HEK293 (cell line): Measurements from ENCODE around the gene RSRC1.
A peak's percentile ranks its signal among the peaks of the same experiment; 100 is the strongest.

Source experiments
- CTCF ChIA-PET: fragments of 350-600 bp; formaldehyde crosslinking; extraction: SDS; loops from one replicate; lab custom pipeline; 2021; ENCODE audit warnings: antibody characterized with exemption; lab: Yijun Ruan, JAX
- POLR2A ChIA-PET: fragments of 300-600 bp; formaldehyde crosslinking; extraction: SDS; loops from one replicate; lab custom pipeline; 2020; ENCODE audit warnings: antibody characterized with exemption, inconsistent platforms; lab: Yijun Ruan, JAX
- H3K27ac ChIP-seq: fragments of 200-500 bp; sonication (Bioruptor generic); 2 replicates; pipeline ENCODE4 v1.5.1; 2014; ENCODE audit warnings: low read depth, low read length, control low read depth, inconsistent platforms; ENCODE audit errors: extremely low read depth
- H3K36me3 ChIP-seq, 2 experiments: fragments of 200-500 bp in 1 of 2; sonication (Bioruptor generic) in 1 of 2; 1 replicate in 1 of 2; 2 replicates in 1 of 2; pipeline ENCODE4 v1.5.1; 2014 to 2017; ENCODE audit warnings: inconsistent platforms in 2 of 2, low read length in 2 of 2; ENCODE audit not compliant: control insufficient read depth in 2 of 2, insufficient read depth in 1 of 2
- H3K4me1 ChIP-seq: fragments of 200-500 bp; sonication (Bioruptor generic); 2 replicates; pipeline ENCODE4 v1.5.1; 2014; ENCODE audit warnings: mild to moderate bottlenecking, low read length, inconsistent platforms; ENCODE audit not compliant: control insufficient read depth, insufficient read depth
- H3K4me3 ChIP-seq: 2 replicates; pipeline ENCODE4 v1.5.1; 2011; ENCODE audit warnings: low read depth, mild to moderate bottlenecking, control low read depth, low read length, moderate library complexity
- H3K9me3 ChIP-seq: fragments of 200-500 bp; sonication (Bioruptor generic); 2 replicates; pipeline ENCODE4 v1.5.1; 2014; ENCODE audit warnings: low read depth, low read length, inconsistent platforms; ENCODE audit not compliant: control insufficient read depth, insufficient read depth
- BCL11A ChIP-seq: fragments of 450-650 bp; formaldehyde crosslinking; IDR thresholded peaks from 2 replicates; pipeline ENCODE4 v1.5.1; 2016; ENCODE audit warnings: low read depth, missing biosample characterization, missing genetic modification characterization
- FEZF1 ChIP-seq: fragments of 450-650 bp; formaldehyde crosslinking; IDR thresholded peaks from 2 replicates; pipeline ENCODE4 v1.5.1; 2016; ENCODE audit warnings: missing biosample characterization, missing genetic modification characterization
- KLF1 ChIP-seq: fragments of 450-650 bp; formaldehyde crosslinking; IDR thresholded peaks from 2 replicates; pipeline ENCODE4 v1.5.1; 2016; ENCODE audit warnings: missing biosample characterization, missing genetic modification characterization
- SCRT1 ChIP-seq: fragments of 450-650 bp; formaldehyde crosslinking; IDR thresholded peaks from 2 replicates; pipeline ENCODE4 v1.5.1; 2016; ENCODE audit warnings: missing biosample characterization, missing genetic modification characterization, borderline replicate concordance
- SCRT2 ChIP-seq: fragments of 450-650 bp; formaldehyde crosslinking; IDR thresholded peaks from 2 replicates; pipeline ENCODE4 v1.5.1; 2016; ENCODE audit warnings: missing biosample characterization, missing genetic modification characterization
- SP3 ChIP-seq: fragments of 450-650 bp; formaldehyde crosslinking; IDR thresholded peaks from 2 replicates; pipeline ENCODE4 v1.5.1; 2016; ENCODE audit warnings: missing biosample characterization, missing genetic modification characterization
- TRIM28 ChIP-seq: IDR thresholded peaks from 2 replicates; pipeline ENCODE4 v1.6.1; 2011; ENCODE audit warnings: low read length, control low read depth, borderline replicate concordance
- ZBTB26 ChIP-seq: fragments of 450-650 bp; formaldehyde crosslinking; optimal IDR thresholded peaks from 2 replicates; pipeline ENCODE3; 2016; ENCODE audit warnings: missing biosample characterization, mild to moderate bottlenecking, missing genetic modification characterization
- ZNF132 ChIP-seq: fragments of 450-650 bp; formaldehyde crosslinking; IDR thresholded peaks from 2 replicates; pipeline ENCODE4 v1.5.1; 2017; ENCODE audit warnings: missing biosample characterization, missing genetic modification characterization, borderline replicate concordance
- ZNF18 ChIP-seq: fragments of 450-650 bp; formaldehyde crosslinking; IDR thresholded peaks from 2 replicates; pipeline ENCODE4 v1.5.1; 2016; ENCODE audit warnings: missing biosample characterization, missing genetic modification characterization
- ZNF274 ChIP-seq, 2 experiments: fragments of 200-500 bp in 1 of 2; fragments of 450-650 bp in 1 of 2; sonication (Bioruptor generic) in 1 of 2; formaldehyde crosslinking in 1 of 2; IDR thresholded peaks; 2 replicates each; pipeline versions ENCODE4 v1.5.1 to v1.6.1; 2014 to 2016; ENCODE audit warnings: borderline replicate concordance in 1 of 2, inconsistent platforms in 1 of 2, low read length in 1 of 2, missing biosample characterization in 1 of 2, missing genetic modification characterization in 1 of 2
- ZNF354C ChIP-seq: fragments of 450-650 bp; formaldehyde crosslinking; IDR thresholded peaks from 2 replicates; pipeline ENCODE4 v1.5.1; 2016; ENCODE audit warnings: missing biosample characterization, missing genetic modification characterization, low read depth, borderline replicate concordance
- ZNF48 ChIP-seq: fragments of 450-650 bp; formaldehyde crosslinking; IDR thresholded peaks from 2 replicates; pipeline ENCODE4 v1.5.1; 2016; ENCODE audit warnings: missing biosample characterization, missing genetic modification characterization
- ZNF510 ChIP-seq: fragments of 450-650 bp; formaldehyde crosslinking; IDR thresholded peaks from 2 replicates; pipeline ENCODE4 v1.5.1; 2018; ENCODE audit warnings: mild to moderate bottlenecking, missing genetic modification characterization, missing biosample characterization; ENCODE audit not compliant: insufficient replicate concordance
- ZNF513 ChIP-seq: fragments of 450-650 bp; IDR thresholded peaks from 2 replicates; pipeline ENCODE4 v1.5.1; 2018; ENCODE audit warnings: missing biosample characterization, missing genetic modification characterization
- ZNF514 ChIP-seq: fragments of 450-650 bp; formaldehyde crosslinking; IDR thresholded peaks from 2 replicates; pipeline ENCODE4 v1.5.1; 2016; ENCODE audit warnings: missing biosample characterization, missing genetic modification characterization
- ZNF629 ChIP-seq: fragments of 450-650 bp; formaldehyde crosslinking; IDR thresholded peaks from 2 replicates; pipeline ENCODE4 v1.5.1; 2017; ENCODE audit warnings: missing biosample characterization, missing genetic modification characterization
- ZNF777 ChIP-seq: fragments of 450-650 bp; formaldehyde crosslinking; IDR thresholded peaks from 2 replicates; pipeline ENCODE4 v1.5.1; 2017; ENCODE audit warnings: missing biosample characterization, missing genetic modification characterization, borderline replicate concordance
- ZNF785 ChIP-seq: fragments of 450-650 bp; formaldehyde crosslinking; IDR thresholded peaks from 2 replicates; pipeline ENCODE4 v1.5.1; 2016; ENCODE audit warnings: missing biosample characterization, missing genetic modification characterization
- ZSCAN30 ChIP-seq: fragments of 450-650 bp; IDR thresholded peaks from 2 replicates; pipeline ENCODE4 v1.5.1; 2018; ENCODE audit warnings: missing biosample characterization, mild to moderate bottlenecking, missing genetic modification characterization, moderate library complexity

The RSRC1 gene

GRCh38 chr3:158084651-158085050 is 25.2 kb upstream of the RSRC1 start:
- H3K36me3 ChIP-seq: no peaks in the 10 kb centered on the region
- TF ChIP-seq ZNF274 (IDR thresholded peaks at IDR 0.05; ENCODE audit: low read length) (no peak), ZNF274 (tag by site-specific recombination; IDR thresholded peaks at IDR 0.05; ENCODE audit: borderline replicate concordance) (no peak), ZNF510 (tag by site-specific recombination) (no peak), ZNF18 (tag by site-specific recombination) (no peak), SCRT1 (no peak), ZNF629 (tag by site-specific recombination) (no peak), ZNF48 (tag by site-specific recombination) (no peak), ZBTB26 (no peak)
- no peaks in the 10 kb centered on the region for H3K4me1 ChIP-seq
- no peak overlapping the region for H3K27ac ChIP-seq
- ChIA-PET CTCF (no interaction called here), POLR2A (no interaction called here)
- H3K4me3 ChIP-seq: no peak overlapping the region
- no peaks in the 10 kb centered on the region for H3K9me3 ChIP-seq

- ChIA-PET CTCF (no interaction called here), POLR2A (no interaction called here)
- Histone ChIP-seq H3K36me3 (no peaks in the 10 kb centered on the region), H3K4me3 (no peak overlapping the region), H3K27ac (no peak overlapping the region), H3K4me1 (no peaks in the 10 kb centered on the region), H3K9me3 (no peaks in the 10 kb centered on the region)
- TF ChIP-seq ZNF354C (tag by site-specific recombination) (no peak), FEZF1 (0 out of 2 replicates have a peak, but pooled peaks have one; percentile 15)
Measured at GRCh38 chr3:158085358-158085757, 24.5 kb upstream of the RSRC1 start.

- Histone ChIP-seq H3K27ac (no peak overlapping the region), H3K4me1 (no peaks in the 10 kb centered on the region), H3K9me3 (no peaks in the 10 kb centered on the region), H3K4me3 (no peak overlapping the region), H3K36me3 (no peaks in the 10 kb centered on the region)
- TF ChIP-seq ZNF514 (no peak), ZSCAN30 (no peak), SP3 (tag by site-specific recombination) (no peak), ZNF777 (no peak), SCRT2 (tag by site-specific recombination) (no peak), KLF1 (tag by site-specific recombination) (no peak), ZNF785 (tag by site-specific recombination) (no peak)
- POLR2A ChIA-PET: interaction anchor here (0.9 kb wide), 1 partner anchor 19 kb away, joined by 3 read pairs; no protein-coding TSS in a partner anchor
- CTCF ChIA-PET: no interaction called here
Measured at GRCh38 chr3:158085931-158086330, 24.0 kb upstream of the RSRC1 start.

GRCh38 chr3:158086361-158086760 is 23.5 kb upstream of the RSRC1 start:
- CTCF ChIA-PET: no interaction called here
- POLR2A ChIA-PET: interaction anchor here (0.9 kb wide), 1 partner anchor 18 kb away, joined by 3 read pairs; no protein-coding TSS in a partner anchor
- H3K27ac ChIP-seq: no peak overlapping the region
- TF ChIP-seq TRIM28: no peak
- no peak for TF ChIP-seq BCL11A
- no peak for TF ChIP-seq ZNF132 (tag by site-specific recombination)
- TF ChIP-seq ZNF513 (tag by site-specific recombination): no peak
- H3K4me3 ChIP-seq: no peak overlapping the region
- no peaks in the 10 kb centered on the region for H3K36me3 ChIP-seq
- H3K4me1 ChIP-seq: no peaks in the 10 kb centered on the region
- H3K9me3 ChIP-seq: no peaks in the 10 kb centered on the region
